MCF 10A (cell line): ENCODE data around the gene TXN2. TPM values are rescaled to one million over a fixed set of nuclear protein-coding genes. Genes with fewer than 3 reads are reported as not detected.

Experiments used
- BruUV-seq: library from RNA; stranded (reverse); fragments of 400-500 nt; replicated peaks from 2 replicates; lab custom pipeline; 2021; lab: Mats Ljungman, UMichigan
- CTCF ChIA-PET: fragments of 300-600 bp; sonication (Branson Sonifier 250); formaldehyde crosslinking; extraction: SDS; loops from one replicate; lab custom pipeline; 2021; ENCODE audit warnings: antibody characterized with exemption, inconsistent platforms; lab: Yijun Ruan, JAX
- POLR2A ChIA-PET: fragments of 300-600, 350-650 bp; sonication (Branson Sonifier 250); formaldehyde crosslinking; extraction: SDS; loops from one replicate; lab custom pipeline; 2020; ENCODE audit warnings: antibody characterized with exemption, inconsistent platforms; lab: Yijun Ruan, JAX
- DNase-seq: peaks from one replicate; pipeline ENCODE4 v3.0.0-alpha.2; 2018; ENCODE audit not compliant: unreplicated experiment
- H3K27ac Mint-ChIP-seq: one replicate; pipeline ENCODE4 v1.8.0; 2022; ENCODE audit warnings: mild to moderate bottlenecking, low read depth, mixed read lengths; ENCODE audit not compliant: unreplicated experiment
- H3K27me3 Mint-ChIP-seq: one replicate; pipeline ENCODE4 v1.8.0; 2022; ENCODE audit warnings: mixed read lengths; ENCODE audit not compliant: insufficient read depth, unreplicated experiment
- H3K36me3 Mint-ChIP-seq: one replicate; pipeline ENCODE4 v1.8.0; 2022; ENCODE audit warnings: mild to moderate bottlenecking, moderate library complexity, mixed read lengths; ENCODE audit not compliant: insufficient read depth, unreplicated experiment
- H3K4me1 Mint-ChIP-seq: one replicate; pipeline ENCODE4 v1.8.0; 2022; ENCODE audit warnings: mixed read lengths; ENCODE audit not compliant: insufficient read depth, unreplicated experiment
- H3K4me3 Mint-ChIP-seq: one replicate; pipeline ENCODE4 v1.8.0; 2022; ENCODE audit warnings: mild to moderate bottlenecking, moderate library complexity, mixed read lengths; ENCODE audit not compliant: unreplicated experiment
- H3K9me3 Mint-ChIP-seq: one replicate; pipeline ENCODE4 v1.8.0; 2022; ENCODE audit warnings: mixed read lengths; ENCODE audit not compliant: unreplicated experiment
- CTCF ChIP-seq: fragments of 200-600 bp; IDR thresholded peaks from one replicate; pipeline ENCODE4 v1.8.0; 2022; ENCODE audit warnings: antibody characterized with exemption, mild to moderate bottlenecking; ENCODE audit not compliant: unreplicated experiment
- intact Hi-C: fragments of 100-400 bp; cut with micrococcal nuclease; formaldehyde crosslinking; loops from 2 replicates; pipeline ENCODE4 v1.14.1; 2022
- total RNA-seq: library from RNA; stranded (reverse); gene quantifications from 2 replicates; pipeline ENCODE4 v1.2.3, GENCODE V29; 2022

TXN2 gene
- total RNA-seq, 1 experiment from 2014 or later: 83.2 TPM

DNA sequence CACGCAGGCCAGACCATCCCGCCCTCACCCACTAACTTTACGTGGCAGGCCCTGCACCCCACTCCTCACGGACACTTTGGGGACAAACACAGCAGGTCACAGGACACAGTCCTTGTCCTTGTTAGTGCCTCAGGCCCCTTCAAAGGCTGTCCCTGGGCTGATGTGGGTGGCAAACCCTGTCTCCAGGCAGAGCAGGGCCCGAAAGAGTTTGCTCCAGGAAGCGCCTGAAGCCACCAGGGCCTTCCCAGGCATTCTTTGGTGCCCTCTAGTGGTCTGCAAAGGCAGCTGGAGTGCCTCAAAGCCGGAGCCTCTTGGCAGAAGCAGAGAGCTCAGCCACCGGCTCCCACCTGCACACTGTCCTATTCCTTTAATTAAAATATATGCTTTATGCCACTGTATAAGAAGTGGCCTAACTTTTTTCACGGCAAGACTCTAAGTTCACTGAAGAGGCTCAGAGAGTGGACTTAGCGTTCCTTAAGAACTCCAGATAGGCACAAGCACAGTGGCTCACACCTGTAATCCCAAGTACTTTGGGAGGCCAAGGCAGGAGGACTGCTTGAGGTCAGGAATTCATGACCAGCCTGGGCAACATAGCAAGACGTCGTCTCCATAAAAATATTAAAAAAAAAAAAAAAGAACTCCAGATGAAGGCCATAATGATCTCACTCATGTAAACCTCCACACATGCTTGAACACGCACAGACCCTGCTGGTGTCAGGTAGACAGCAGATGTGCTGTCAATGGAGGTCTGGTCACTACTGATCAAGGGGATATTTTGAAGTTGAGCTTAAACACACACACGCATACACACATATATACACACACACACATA, 11.1 kb downstream of the TXN2 start:
- POLR2A ChIA-PET: interaction anchor here (0.9 to 10.7 kb wide), 15 partner anchors 11 to 174 kb away, joined by 3 to 100 read pairs (median 7); partner anchors contain the start of genes MYH9 and TXN2
- H3K4me1 Mint-ChIP-seq: peaks cover 48% of the 10 kb centered on the region
- CTCF ChIA-PET: interaction anchor here (0.6 to 8.5 kb wide), 37 partner anchors 10 to 306 kb away, joined by 3 to 180 read pairs (median 4); partner anchors contain the start of genes APOL2, IFT27, MYH9 and TXN2
- no peak overlapping the region for H3K4me3 Mint-ChIP-seq
- TF ChIP-seq CTCF: peak; percentile 91
- H3K27me3 Mint-ChIP-seq: no peaks in the 10 kb centered on the region
- intact Hi-C loops: loop anchor here (1.0 to 2.0 kb wide), 2 partner anchors 146 to 169 kb away; no protein-coding TSS in a partner anchor
- peak overlapping the region; percentile 51 for H3K27ac Mint-ChIP-seq
- H3K9me3 Mint-ChIP-seq: peaks cover 8% of the 10 kb centered on the region
- no TSS peak for BruUV-seq
- peak; percentile 85 for DNase-seq
- H3K36me3 Mint-ChIP-seq: peaks cover 45% of the 10 kb centered on the region

DNA sequence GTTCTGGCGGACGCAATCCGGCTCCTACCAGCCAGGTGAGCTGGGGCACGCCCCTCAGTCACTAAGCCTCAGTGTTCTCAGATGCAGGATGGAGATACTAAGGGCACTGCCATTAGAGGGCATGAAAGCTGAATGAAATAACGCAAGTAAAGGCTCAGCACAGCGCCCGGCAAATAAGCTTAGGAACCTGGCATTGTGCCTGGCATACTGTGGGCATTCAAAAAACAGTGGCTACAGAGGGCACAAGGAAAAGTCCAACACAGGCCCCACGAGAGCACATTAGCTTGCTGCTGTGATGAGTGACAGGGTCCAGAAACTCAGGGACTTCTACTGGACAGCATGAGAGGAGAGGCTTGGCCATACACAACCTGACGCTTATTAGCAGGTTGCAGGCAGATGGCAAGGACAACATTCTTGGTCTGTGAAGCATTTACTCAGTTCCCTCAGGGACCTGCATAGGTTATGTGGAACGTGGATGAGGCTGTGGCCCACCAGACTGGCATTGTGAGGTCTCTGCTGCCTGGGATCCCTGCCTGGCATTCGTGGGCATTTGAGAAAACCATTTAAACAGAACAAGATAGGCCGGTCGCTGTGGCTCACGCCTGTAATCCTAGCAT, 12.2 kb downstream of the TXN2 start:
- no peak for TF ChIP-seq CTCF
- H3K27ac Mint-ChIP-seq: no peak overlapping the region
- H3K9me3 Mint-ChIP-seq: peaks cover 8% of the 10 kb centered on the region
- ChIA-PET POLR2A (interaction anchor here (0.6 to 10.7 kb wide), 13 partner anchors 12 to 168 kb away, joined by 3 to 100 read pairs (median 9); partner anchors contain the start of genes MYH9 and TXN2), CTCF (interaction anchor here (0.6 to 8.5 kb wide), 19 partner anchors 12 to 547 kb away, joined by 3 to 180 read pairs (median 4); partner anchors contain the start of gene TXN2)
- H3K27me3 Mint-ChIP-seq: no peaks in the 10 kb centered on the region
- H3K36me3 Mint-ChIP-seq: peaks cover 43% of the 10 kb centered on the region
- DNase-seq: no peak
- peaks cover 54% of the 10 kb centered on the region for H3K4me1 Mint-ChIP-seq
- no TSS peak for BruUV-seq
- intact Hi-C loops: no loop called here
- no peak overlapping the region for H3K4me3 Mint-ChIP-seq

DNA sequence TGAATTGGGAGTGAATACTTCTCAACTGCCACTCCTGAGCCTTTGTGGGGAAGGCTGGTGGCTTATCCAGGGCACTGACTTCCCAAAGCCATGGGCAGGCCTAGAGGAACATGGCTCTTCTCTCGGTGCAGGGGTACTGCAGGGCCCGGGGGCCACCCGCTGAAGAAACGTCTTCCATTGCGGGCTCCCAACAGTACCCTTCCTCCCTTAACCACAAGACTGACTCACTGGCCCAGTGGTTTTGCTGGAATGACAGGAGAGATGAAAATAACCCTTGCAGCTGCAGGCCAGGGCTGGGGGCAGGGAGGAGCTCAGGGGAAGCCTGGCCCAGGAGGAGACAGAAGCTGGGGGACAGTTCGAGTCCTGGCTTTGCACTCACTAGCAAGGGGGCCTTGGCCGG, 13.5 kb downstream of the TXN2 start:
- Mint-ChIP-seq H3K4me3 (peak overlapping the region; percentile 56), H3K27ac (peak overlapping the region; percentile 83), H3K27me3 (no peaks in the 10 kb centered on the region), H3K9me3 (peaks cover 8% of the 10 kb centered on the region), H3K4me1 (peaks cover 54% of the 10 kb centered on the region), H3K36me3 (peaks cover 30% of the 10 kb centered on the region)
- ChIA-PET CTCF (interaction anchor here (1.2 to 8.5 kb wide), 6 partner anchors 83 to 181 kb away, joined by 3 to 180 read pairs (median 5); no protein-coding TSS in a partner anchor), POLR2A (interaction anchor here (0.7 to 10.7 kb wide), 10 partner anchors 10 to 167 kb away, joined by 3 to 100 read pairs (median 8); partner anchors contain the start of genes MYH9 and TXN2)
- peak; percentile 91 for DNase-seq
- TF ChIP-seq CTCF: no peak
- no TSS peak for BruUV-seq
- intact Hi-C loops: no loop called here
